ENCODE measurements around the gene SPATS2L. TPM values are rescaled to one million over a fixed set of nuclear protein-coding genes. Genes with fewer than 3 reads are reported as not detected.

The SPATS2L gene
- polyA plus RNA-seq, 1 experiment: 243 TPM

DNA sequence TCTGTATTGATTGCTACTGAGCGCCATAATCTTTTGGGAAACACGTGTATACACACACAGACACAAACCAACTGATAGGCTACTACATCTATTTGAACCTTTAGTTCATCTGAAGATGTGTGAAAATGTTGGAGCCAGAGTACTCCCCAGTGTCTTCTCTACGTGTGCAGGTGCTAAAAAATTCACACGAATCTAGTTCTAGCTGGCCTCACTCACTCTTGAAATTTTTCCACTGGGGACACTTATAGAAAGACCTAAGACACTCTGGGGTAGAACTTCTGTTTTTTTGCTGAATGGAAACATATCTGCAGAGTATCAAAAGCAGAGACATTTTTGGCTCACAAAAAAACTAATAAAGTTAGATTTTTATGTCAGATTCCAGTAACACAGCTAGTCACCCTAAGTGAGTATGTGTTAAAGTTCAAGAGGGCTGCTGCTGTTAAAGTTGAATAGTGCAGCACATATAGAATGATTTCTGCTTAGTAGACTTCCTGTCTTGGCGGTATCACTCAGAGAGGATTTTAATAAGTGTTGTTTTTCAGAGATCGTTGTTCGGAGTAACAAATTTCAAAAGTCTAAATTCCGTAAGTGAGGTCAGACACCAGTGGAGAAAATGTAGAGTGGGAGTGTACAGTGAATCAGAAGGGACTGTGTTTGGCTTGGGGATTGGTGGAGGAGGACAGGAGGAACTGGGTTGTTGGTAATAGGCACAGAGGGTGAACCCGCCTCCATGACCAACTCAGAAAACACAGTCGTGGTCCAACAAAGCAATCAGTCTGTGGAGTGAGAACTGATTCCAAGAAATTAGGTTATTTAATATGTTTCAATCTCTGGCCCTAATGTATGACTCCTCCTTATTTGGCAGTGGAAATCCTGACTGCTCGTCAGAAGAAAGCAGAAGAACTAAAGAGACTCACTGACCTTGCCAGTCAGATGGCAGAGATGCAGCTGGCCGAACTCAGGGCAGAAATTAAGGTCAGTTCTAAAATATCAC is 160.2 kb downstream of the SPATS2L start:
- Histone ChIP-seq H3K4me3 (ENCODE audit: low read depth, low read length) (no peak overlapping the region), H3K36me3 (ENCODE audit: control insufficient read depth, insufficient read depth, low read length) (peaks cover 8% of the 10 kb centered on the region), H3K27me3 (ENCODE audit: control insufficient read depth, insufficient read depth, low read length) (no peaks in the 10 kb centered on the region)
- POLR2A ChIA-PET: no interaction called here
- DNase-seq (ENCODE audit: low read depth): no peak
- CTCF ChIA-PET: interaction anchor here (0.9 to 1.1 kb wide), 2 partner anchors 11 to 16 kb away, joined by 3 read pairs; no protein-coding TSS in a partner anchor
- TF ChIP-seq, protein P1, sequence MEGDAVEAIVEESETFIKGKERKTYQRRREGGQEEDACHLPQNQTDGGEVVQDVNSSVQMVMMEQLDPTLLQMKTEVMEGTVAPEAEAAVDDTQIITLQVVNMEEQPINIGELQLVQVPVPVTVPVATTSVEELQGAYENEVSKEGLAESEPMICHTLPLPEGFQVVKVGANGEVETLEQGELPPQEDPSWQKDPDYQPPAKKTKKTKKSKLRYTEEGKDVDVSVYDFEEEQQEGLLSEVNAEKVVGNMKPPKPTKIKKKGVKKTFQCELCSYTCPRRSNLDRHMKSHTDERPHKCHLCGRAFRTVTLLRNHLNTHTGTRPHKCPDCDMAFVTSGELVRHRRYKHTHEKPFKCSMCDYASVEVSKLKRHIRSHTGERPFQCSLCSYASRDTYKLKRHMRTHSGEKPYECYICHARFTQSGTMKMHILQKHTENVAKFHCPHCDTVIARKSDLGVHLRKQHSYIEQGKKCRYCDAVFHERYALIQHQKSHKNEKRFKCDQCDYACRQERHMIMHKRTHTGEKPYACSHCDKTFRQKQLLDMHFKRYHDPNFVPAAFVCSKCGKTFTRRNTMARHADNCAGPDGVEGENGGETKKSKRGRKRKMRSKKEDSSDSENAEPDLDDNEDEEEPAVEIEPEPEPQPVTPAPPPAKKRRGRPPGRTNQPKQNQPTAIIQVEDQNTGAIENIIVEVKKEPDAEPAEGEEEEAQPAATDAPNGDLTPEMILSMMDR (IDR thresholded peaks at IDR 0.05; ENCODE audit: insufficient read depth, low read depth, low read length): no peak

DNA sequence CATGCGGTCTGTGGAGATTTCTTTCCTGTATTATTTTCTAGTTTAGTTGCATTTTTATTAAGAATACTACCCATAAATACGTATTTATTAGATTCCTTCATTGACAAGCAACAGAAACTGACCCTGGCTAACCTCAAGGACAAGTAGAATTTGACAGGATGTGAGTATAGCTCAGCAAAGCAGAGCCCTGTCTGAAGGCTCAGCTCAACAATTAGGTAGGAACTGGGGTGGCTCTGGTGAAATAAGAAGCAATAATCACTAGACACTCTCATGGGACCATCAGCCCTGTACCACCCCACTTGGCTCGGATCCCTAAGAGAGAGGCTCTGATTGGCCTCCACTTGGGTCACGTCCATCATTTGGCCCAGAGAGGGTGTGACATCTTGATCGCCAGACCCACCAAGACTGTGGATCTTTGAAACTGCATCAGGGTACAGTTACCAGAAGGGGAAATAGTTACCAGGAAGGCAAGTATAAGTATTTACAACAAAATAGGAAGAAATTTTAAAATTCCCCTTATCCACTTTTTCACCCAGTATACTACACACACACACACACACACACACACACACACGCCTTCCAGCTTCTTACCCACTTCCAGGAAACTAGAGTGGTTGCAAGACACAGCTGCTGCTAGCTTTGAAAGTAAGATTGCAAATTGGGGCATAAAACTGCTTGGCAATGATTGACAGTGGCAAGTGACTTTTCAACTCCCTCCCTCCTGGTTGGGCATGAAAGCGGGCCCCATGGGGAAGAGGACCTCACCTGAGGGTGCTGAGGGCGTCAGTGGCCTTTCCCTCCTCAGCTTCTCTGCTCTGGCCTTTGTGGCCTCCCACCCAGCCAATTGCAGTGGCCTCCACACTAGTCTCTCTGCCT is 161.6 kb downstream of the SPATS2L start:
- no peaks in the 10 kb centered on the region for H3K27me3 ChIP-seq (ENCODE audit: control insufficient read depth, insufficient read depth, low read length)
- DNase-seq (ENCODE audit: low read depth): no peak
- ChIA-PET CTCF (interaction anchor here (1.1 to 1.6 kb wide), 3 partner anchors 13 to 16 kb away, joined by 3 to 4 read pairs (median 3); no protein-coding TSS in a partner anchor), POLR2A (interaction anchor here (0.5 kb wide), 1 partner anchor 148 kb away, joined by 5 read pairs; no protein-coding TSS in a partner anchor)
- H3K4me3 ChIP-seq (ENCODE audit: low read depth, low read length): no peak overlapping the region
- TF ChIP-seq, protein P1 (IDR thresholded peaks at IDR 0.05; ENCODE audit: insufficient read depth, low read depth, low read length): no peak
- peaks cover 7% of the 10 kb centered on the region for H3K36me3 ChIP-seq (ENCODE audit: control insufficient read depth, insufficient read depth, low read length)

DNA sequence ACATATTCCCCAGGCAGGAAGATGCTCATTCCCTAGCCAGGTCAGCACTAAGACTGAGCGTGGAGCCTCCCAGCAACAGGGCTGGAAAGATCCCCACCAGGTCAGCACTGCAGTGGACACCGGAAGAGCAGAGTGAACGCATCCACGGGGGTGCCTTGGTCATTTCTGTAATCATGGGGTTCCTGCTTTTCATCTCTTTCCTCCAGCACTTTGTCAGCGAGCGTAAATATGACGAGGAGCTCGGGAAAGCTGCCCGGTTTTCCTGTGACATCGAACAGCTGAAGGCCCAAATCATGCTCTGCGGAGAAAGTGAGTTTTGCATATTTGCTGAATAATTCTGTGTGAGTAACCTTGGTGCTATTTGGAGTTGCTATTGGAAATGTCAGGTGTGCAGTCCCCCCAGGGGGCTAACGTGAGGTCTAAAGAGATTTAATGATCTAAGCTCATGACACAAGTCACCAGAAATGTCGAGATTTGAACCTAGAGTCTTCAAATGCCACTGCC is 163.3 kb downstream of the SPATS2L start:
- peaks cover 9% of the 10 kb centered on the region for H3K36me3 ChIP-seq (ENCODE audit: control insufficient read depth, insufficient read depth, low read length)
- TF ChIP-seq, protein P1 (IDR thresholded peaks at IDR 0.05; ENCODE audit: insufficient read depth, low read depth, low read length): no peak
- H3K27me3 ChIP-seq (ENCODE audit: control insufficient read depth, insufficient read depth, low read length): no peaks in the 10 kb centered on the region
- no peak for DNase-seq (ENCODE audit: low read depth)
- H3K4me3 ChIP-seq (ENCODE audit: low read depth, low read length): no peak overlapping the region
- CTCF ChIA-PET: interaction anchor here (0.8 to 3.5 kb wide), 5 partner anchors 9 to 490 kb away, joined by 4 to 12 read pairs (median 4); no protein-coding TSS in a partner anchor
- POLR2A ChIA-PET: no interaction called here

DNA sequence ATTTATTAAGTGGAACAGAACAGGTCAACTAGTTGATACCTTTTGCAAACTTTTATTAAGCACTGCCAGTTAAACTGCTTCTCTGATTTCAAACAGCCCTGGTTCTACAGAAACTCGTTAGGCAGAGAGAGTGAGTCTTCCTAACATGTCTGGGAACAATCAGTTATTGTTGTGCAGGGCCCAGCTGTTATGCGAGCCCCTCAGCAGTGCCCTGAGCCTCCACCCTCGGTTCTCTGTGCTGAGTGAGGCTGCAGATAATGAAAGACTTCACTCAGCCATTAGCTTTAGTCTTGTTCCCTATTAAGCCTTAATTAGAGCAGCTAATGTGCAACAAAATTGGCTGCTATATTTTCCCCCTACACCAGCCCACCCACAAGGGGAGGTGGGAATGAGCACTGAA is 163.7 kb downstream of the SPATS2L start:
- DNase-seq (ENCODE audit: low read depth): no peak
- TF ChIP-seq, protein P1 (IDR thresholded peaks at IDR 0.05; ENCODE audit: insufficient read depth, low read depth, low read length): no peak
- no peaks in the 10 kb centered on the region for H3K27me3 ChIP-seq (ENCODE audit: control insufficient read depth, insufficient read depth, low read length)
- peaks cover 9% of the 10 kb centered on the region for H3K36me3 ChIP-seq (ENCODE audit: control insufficient read depth, insufficient read depth, low read length)
- no peak overlapping the region for H3K4me3 ChIP-seq (ENCODE audit: low read depth, low read length)
- ChIA-PET CTCF (interaction anchor here (0.7 to 3.5 kb wide), 8 partner anchors 9 to 490 kb away, joined by 3 to 12 read pairs (median 4); no protein-coding TSS in a partner anchor), POLR2A (no interaction called here)
